ENCODE data around the gene CYB5A.

DNA sequence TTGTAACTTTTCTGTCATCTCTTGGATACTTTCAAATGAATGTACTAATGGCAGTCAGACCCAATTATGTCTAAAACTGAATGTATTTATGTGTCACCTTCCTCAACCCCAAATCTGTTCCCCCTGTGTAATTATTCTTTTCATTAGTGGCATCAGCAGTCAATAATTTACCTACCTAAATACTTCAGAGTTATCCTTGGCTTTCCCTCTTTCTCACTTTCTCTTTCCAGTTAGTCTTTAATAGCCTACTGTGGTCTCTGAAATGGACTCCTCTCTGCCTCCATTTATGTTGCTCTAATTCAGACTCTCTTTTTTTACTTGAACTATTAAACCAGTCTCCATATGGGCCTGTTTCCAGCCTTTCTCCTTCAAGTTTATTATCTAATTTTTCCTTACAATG, 44.9 kb upstream of the CYB5A start:
- TF ChIP-seq REST (IDR thresholded peaks at IDR 0.05; ENCODE audit: insufficient read depth in 1 of 2, low read depth in 2 of 2, low read length in 2 of 2) (no peak), TAF1 (IDR thresholded peaks at IDR 0.05; ENCODE audit: borderline replicate concordance, insufficient read depth, low read length) (no peak)
